Lung (tissue), 12 donors: Measurements from ENCODE around the gene HTRA3. TPM values are rescaled to one million over a fixed set of nuclear protein-coding genes. Genes with fewer than 3 reads are reported as not detected.
A peak's percentile ranks its signal among the peaks of the same experiment; 100 is the strongest.

ENCODE experiments used
- ATAC-seq: fragments of 200-7000 bp; cut with Tn5 transposase; one replicate; pipeline ENCODE4 v1.9.1; 2020; ENCODE audit warnings: moderate number of reproducible peaks; ENCODE audit not compliant: insufficient read depth, low FRiP score
- DNase-seq, 3 donors: peaks; one replicate each; pipeline ENCODE4 v3.0.0-alpha.2; 2013 to 2017
- H3K27ac ChIP-seq, 2 donors: one replicate each; pipeline ENCODE4 v1.5.1; 2013; ENCODE audit warnings: mild to moderate bottlenecking in 2 of 2, moderate library complexity in 2 of 2, control low read depth in 1 of 2, inconsistent platforms in 1 of 2, low read depth in 1 of 2, low read length in 1 of 2
- H3K27me3 ChIP-seq, 3 donors: one replicate each; pipeline ENCODE4 v1.5.1; 2013; ENCODE audit warnings: low read length in 2 of 3; ENCODE audit not compliant: control insufficient read depth in 3 of 3, insufficient read depth in 3 of 3
- H3K36me3 ChIP-seq, 4 donors: one replicate each; pipeline ENCODE4 v1.5.1; 2013; ENCODE audit warnings: low read length in 4 of 4, mild to moderate bottlenecking in 1 of 4, moderate library complexity in 1 of 4; ENCODE audit not compliant: control insufficient read depth in 4 of 4, insufficient read depth in 4 of 4
- H3K4me1 ChIP-seq, 5 donors: one replicate each; pipeline ENCODE4 v1.5.1; 2013; ENCODE audit warnings: low read length in 5 of 5, mild to moderate bottlenecking in 2 of 5, moderate library complexity in 1 of 5; ENCODE audit not compliant: control insufficient read depth in 5 of 5, insufficient read depth in 5 of 5
- H3K4me3 ChIP-seq: one replicate; pipeline ENCODE4 v1.5.1; 2013; ENCODE audit warnings: mild to moderate bottlenecking, control low read depth, moderate library complexity
- H3K9ac ChIP-seq, 2 donors: one replicate each; pipeline ENCODE4 v1.5.1; 2013; ENCODE audit warnings: low read length in 2 of 2, control low read depth in 1 of 2; ENCODE audit not compliant: insufficient read depth in 1 of 2
- H3K9me3 ChIP-seq, 4 donors: one replicate each; pipeline ENCODE4 v1.5.1; 2013; ENCODE audit warnings: low read length in 3 of 4, mild to moderate bottlenecking in 1 of 4, moderate library complexity in 1 of 4; ENCODE audit not compliant: control insufficient read depth in 4 of 4, insufficient read depth in 3 of 4
- CTCF ChIP-seq: IDR thresholded peaks from 2 replicates; pipeline ENCODE4 v1.5.1; 2012; ENCODE audit warnings: mild to moderate bottlenecking; ENCODE audit errors: control extremely low read depth, extremely low read depth
- WGBS, 2 donors: extraction: QIAGEN DNeasy Blood & Tissue Kit; methylation state at CpG; one replicate each; pipeline ENCODE4 v1.1.7; 2013; 5-methylcytosine and 5-hydroxymethylcytosine counted together
- polyA plus RNA-seq, 2 donors: library from polyadenylated mRNA; stranded (reverse); fragments of 200-250 nt; gene quantifications; one replicate each; pipeline ENCODE4 v1.2.1, GENCODE V29; 2013
- total RNA-seq, 2 donors: library from RNA; depleted of rRNA in 1 of 2; stranded (reverse); fragments of >200 nt in 1 of 2; gene quantifications; one replicate each; pipeline ENCODE4 v1.2.1, GENCODE V29; 2014 to 2021
- donor health status: control.
- donor health status: control.
- donor health status: Bipolar disorder and iron deficiency.
- donor health status: healthy.
- donor health status: DM: yes; HTN: yes; CAD: no.

The HTRA3 gene
- total and polyA plus RNA-seq, 4 donors, result 9.5 to 23.5 (median 17.8) TPM

- WGBS, 2 donors, result 85 to 86% methylated on average over 8 of the region's 8 CpGs
- no peaks in the 10 kb centered on the region for H3K9me3 ChIP-seq
- H3K27ac ChIP-seq, result no peak overlapping the region
- ATAC-seq, result no peak
- no peak overlapping the region for H3K4me3 ChIP-seq
- no peak for DNase-seq
- peaks cover 0 to under 1% (median 0%) of the 10 kb centered on the region in 3 donors for H3K27me3 ChIP-seq
- H3K36me3 ChIP-seq, result no peaks in the 10 kb centered on the region
- TF ChIP-seq CTCF, result no peak
- H3K4me1 ChIP-seq, result peaks cover 0 to 31% (median 4%) of the 10 kb centered on the region in 5 donors
- H3K9ac ChIP-seq, result no peak overlapping the region
Measured at GRCh38 chr4:8266508-8266907, 3.0 kb upstream of the HTRA3 start.

GRCh38 chr4:8267077-8267476 lies 2.5 kb upstream of the HTRA3 start:
- Histone ChIP-seq H3K4me1 (peaks cover 0 to 26% (median 4%) of the 10 kb centered on the region in 5 donors), H3K36me3 (no peaks in the 10 kb centered on the region), H3K9ac (no peak overlapping the region), H3K27me3 (peaks cover 0 to 2% (median 0%) of the 10 kb centered on the region in 3 donors), H3K9me3 (no peaks in the 10 kb centered on the region), H3K27ac (no peak overlapping the region), H3K4me3 (no peak overlapping the region)
- ATAC-seq (peak; percentile 68), DNase-seq (peak; percentile 70 to 75 (median 74))
- peak; percentile 38 for TF ChIP-seq CTCF
- 38 to 45% methylated on average over 13 of the region's 13 CpGs for WGBS, 2 donors

GRCh38 chr4:8268211-8268610 lies 1.3 kb upstream of the HTRA3 start:
- H3K27me3 ChIP-seq, result peaks cover 0 to 7% (median 0%) of the 10 kb centered on the region in 3 donors
- H3K9me3 ChIP-seq, result no peaks in the 10 kb centered on the region
- H3K9ac ChIP-seq, result no peak overlapping the region
- peaks cover 0 to 37% (median 4%) of the 10 kb centered on the region in 5 donors for H3K4me1 ChIP-seq
- ATAC-seq (no peak), DNase-seq (no peak)
- no peak for TF ChIP-seq CTCF
- WGBS, 2 donors, result 93 to 96% methylated on average over 7 of the region's 7 CpGs
- H3K4me3 ChIP-seq, result no peak overlapping the region
- H3K27ac ChIP-seq, result no peak overlapping the region
- H3K36me3 ChIP-seq, result no peaks in the 10 kb centered on the region
